GM23338 (cell line): Measurements from ENCODE around the gene RBKS. TPM values are rescaled to one million over a fixed set of nuclear protein-coding genes. Genes with fewer than 3 reads are reported as not detected.

Experiments
- EZH2 ChIP-seq: fragments of 200-600 bp; sonication (generic); IDR thresholded peaks from one replicate; pipeline ENCODE4 v1.8.0; 2017; ENCODE audit warnings: antibody characterized with exemption, mild to moderate bottlenecking, low read depth; ENCODE audit not compliant: unreplicated experiment
- JUNB ChIP-seq: IDR thresholded peaks from one replicate; pipeline ENCODE4 v1.6.1; 2016; ENCODE audit warnings: antibody characterized with exemption; ENCODE audit not compliant: unreplicated experiment
- NANOG ChIP-seq: IDR thresholded peaks from 2 replicates; pipeline ENCODE4 v1.6.1; 2016; ENCODE audit warnings: antibody characterized with exemption, borderline replicate concordance
- POLR2AphosphoS5 ChIP-seq: IDR thresholded peaks from 2 replicates; pipeline ENCODE4 v1.6.1; 2016; ENCODE audit warnings: antibody characterized with exemption, low read depth
- ZNF331 ChIP-seq: fragments of 250-450 bp; sonication (Bioruptor Pico); IDR thresholded peaks from 2 replicates; pipeline ENCODE4 v1.5.0; 2020; ENCODE audit warnings: low read depth, mild to moderate bottlenecking, moderate library complexity
- polyA plus RNA-seq: library from polyadenylated mRNA; unstranded; fragments of >200 nt; fragmentation: Nextera tagmentation; extraction: Ambion mirVana; gene quantifications from 2 replicates; pipeline ENCODE4 v1.2.1, GENCODE V29; 2016
- total RNA-seq: library from RNA; depleted of rRNA; stranded (reverse); fragments of >200 nt; shearing (Covaris generic); gene quantifications from 2 replicates; pipeline ENCODE4 v1.2.3, GENCODE V29; 2014
- TF ChIP-seq, protein P1 (sequence below): fragments of 250-450 bp; sonication (Bioruptor Pico); IDR thresholded peaks from 2 replicates; pipeline ENCODE4 v1.5.0; 2020; ENCODE audit warnings: mild to moderate bottlenecking, moderate library complexity
- TF ChIP-seq, protein P2 (sequence below), 2 experiments: fragments of 200-600 bp in 1 of 2; sonication (generic) in 1 of 2; conservative IDR thresholded peaks; 2 replicates each; pipeline versions ENCODE4 v1.5.1 to v1.6.1; 2016 to 2017; ENCODE audit warnings: antibody characterized with exemption in 2 of 2, low read depth in 2 of 2, mild to moderate bottlenecking in 2 of 2, moderate library complexity in 1 of 2
- TF ChIP-seq, protein P3 (sequence below): IDR thresholded peaks from 2 replicates; pipeline ENCODE4 v1.6.1; 2016; ENCODE audit warnings: antibody characterized with exemption

RBKS gene
- total and polyA plus RNA-seq, 2 experiments from 2014 or later: 1.3 to 1.5 TPM

DNA sequence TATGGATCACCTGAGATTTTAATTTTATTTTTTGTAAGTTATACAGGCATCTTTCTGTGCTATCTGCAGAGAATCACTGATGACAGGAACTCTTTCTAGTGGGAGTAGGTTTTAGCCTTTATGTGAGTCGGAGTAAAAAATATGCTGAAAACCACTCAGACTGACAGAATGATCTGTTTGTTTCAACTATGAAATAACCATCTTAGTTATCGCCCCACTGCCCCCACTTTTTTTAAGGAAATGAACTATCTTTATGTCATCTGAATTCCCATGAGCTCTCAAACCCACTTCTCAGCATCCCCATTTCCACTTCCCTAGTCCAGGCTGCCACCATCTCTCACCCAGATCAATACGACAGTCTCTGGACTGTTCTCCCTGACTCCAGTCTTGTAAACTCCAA is 79.7 kb downstream of the RBKS start (continued):
- TF ChIP-seq, protein P1, sequence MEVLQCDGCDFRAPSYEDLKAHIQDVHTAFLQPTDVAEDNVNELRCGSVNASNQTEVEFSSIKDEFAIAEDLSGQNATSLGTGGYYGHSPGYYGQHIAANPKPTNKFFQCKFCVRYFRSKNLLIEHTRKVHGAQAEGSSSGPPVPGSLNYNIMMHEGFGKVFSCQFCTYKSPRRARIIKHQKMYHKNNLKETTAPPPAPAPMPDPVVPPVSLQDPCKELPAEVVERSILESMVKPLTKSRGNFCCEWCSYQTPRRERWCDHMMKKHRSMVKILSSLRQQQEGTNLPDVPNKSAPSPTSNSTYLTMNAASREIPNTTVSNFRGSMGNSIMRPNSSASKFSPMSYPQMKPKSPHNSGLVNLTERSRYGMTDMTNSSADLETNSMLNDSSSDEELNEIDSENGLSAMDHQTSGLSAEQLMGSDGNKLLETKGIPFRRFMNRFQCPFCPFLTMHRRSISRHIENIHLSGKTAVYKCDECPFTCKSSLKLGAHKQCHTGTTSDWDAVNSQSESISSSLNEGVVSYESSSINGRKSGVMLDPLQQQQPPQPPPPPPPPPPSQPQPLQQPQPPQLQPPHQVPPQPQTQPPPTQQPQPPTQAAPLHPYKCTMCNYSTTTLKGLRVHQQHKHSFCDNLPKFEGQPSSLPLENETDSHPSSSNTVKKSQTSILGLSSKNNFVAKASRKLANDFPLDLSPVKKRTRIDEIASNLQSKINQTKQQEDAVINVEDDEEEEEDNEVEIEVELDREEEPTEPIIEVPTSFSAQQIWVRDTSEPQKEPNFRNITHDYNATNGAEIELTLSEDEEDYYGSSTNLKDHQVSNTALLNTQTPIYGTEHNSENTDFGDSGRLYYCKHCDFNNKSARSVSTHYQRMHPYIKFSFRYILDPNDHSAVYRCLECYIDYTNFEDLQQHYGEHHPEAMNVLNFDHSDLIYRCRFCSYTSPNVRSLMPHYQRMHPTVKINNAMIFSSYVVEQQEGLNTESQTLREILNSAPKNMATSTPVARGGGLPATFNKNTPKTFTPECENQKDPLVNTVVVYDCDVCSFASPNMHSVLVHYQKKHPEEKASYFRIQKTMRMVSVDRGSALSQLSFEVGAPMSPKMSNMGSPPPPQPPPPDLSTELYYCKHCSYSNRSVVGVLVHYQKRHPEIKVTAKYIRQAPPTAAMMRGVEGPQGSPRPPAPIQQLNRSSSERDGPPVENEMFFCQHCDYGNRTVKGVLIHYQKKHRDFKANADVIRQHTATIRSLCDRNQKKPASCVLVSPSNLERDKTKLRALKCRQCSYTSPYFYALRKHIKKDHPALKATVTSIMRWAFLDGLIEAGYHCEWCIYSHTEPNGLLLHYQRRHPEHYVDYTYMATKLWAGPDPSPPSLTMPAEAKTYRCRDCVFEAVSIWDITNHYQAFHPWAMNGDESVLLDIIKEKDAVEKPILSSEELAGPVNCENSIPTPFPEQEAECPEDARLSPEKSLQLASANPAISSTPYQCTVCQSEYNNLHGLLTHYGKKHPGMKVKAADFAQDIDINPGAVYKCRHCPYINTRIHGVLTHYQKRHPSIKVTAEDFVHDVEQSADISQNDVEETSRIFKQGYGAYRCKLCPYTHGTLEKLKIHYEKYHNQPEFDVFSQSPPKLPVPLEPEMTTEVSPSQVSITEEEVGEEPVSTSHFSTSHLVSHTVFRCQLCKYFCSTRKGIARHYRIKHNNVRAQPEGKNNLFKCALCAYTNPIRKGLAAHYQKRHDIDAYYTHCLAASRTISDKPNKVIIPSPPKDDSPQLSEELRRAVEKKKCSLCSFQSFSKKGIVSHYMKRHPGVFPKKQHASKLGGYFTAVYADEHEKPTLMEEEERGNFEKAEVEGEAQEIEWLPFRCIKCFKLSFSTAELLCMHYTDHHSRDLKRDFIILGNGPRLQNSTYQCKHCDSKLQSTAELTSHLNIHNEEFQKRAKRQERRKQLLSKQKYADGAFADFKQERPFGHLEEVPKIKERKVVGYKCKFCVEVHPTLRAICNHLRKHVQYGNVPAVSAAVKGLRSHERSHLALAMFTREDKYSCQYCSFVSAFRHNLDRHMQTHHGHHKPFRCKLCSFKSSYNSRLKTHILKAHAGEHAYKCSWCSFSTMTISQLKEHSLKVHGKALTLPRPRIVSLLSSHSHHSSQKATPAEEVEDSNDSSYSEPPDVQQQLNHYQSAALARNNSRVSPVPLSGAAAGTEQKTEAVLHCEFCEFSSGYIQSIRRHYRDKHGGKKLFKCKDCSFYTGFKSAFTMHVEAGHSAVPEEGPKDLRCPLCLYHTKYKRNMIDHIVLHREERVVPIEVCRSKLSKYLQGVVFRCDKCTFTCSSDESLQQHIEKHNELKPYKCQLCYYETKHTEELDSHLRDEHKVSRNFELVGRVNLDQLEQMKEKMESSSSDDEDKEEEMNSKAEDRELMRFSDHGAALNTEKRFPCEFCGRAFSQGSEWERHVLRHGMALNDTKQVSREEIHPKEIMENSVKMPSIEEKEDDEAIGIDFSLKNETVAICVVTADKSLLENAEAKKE (CRISPR knock-in tag): no peak
- TF ChIP-seq JUNB (no peak), NANOG (no peak), POLR2AphosphoS5 (no peak), ZNF331 (CRISPR knock-in tag) (no peak), EZH2 (no peak)
- TF ChIP-seq, protein P2, sequence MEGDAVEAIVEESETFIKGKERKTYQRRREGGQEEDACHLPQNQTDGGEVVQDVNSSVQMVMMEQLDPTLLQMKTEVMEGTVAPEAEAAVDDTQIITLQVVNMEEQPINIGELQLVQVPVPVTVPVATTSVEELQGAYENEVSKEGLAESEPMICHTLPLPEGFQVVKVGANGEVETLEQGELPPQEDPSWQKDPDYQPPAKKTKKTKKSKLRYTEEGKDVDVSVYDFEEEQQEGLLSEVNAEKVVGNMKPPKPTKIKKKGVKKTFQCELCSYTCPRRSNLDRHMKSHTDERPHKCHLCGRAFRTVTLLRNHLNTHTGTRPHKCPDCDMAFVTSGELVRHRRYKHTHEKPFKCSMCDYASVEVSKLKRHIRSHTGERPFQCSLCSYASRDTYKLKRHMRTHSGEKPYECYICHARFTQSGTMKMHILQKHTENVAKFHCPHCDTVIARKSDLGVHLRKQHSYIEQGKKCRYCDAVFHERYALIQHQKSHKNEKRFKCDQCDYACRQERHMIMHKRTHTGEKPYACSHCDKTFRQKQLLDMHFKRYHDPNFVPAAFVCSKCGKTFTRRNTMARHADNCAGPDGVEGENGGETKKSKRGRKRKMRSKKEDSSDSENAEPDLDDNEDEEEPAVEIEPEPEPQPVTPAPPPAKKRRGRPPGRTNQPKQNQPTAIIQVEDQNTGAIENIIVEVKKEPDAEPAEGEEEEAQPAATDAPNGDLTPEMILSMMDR (conservative IDR thresholded peaks at IDR 0.05; ENCODE audit: low read depth in 2 of 2): no peak
- TF ChIP-seq, protein P3, sequence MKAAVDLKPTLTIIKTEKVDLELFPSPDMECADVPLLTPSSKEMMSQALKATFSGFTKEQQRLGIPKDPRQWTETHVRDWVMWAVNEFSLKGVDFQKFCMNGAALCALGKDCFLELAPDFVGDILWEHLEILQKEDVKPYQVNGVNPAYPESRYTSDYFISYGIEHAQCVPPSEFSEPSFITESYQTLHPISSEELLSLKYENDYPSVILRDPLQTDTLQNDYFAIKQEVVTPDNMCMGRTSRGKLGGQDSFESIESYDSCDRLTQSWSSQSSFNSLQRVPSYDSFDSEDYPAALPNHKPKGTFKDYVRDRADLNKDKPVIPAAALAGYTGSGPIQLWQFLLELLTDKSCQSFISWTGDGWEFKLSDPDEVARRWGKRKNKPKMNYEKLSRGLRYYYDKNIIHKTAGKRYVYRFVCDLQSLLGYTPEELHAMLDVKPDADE: no peak
